Activated T-helper 1 cell treated with anti-CD3 and anti-CD28 coated beads, Interleukin-12 subunit alpha, Interleukin-12 subunit beta, Interleukin-2, Interleukin-4 antibody, amounts not matched to agents 30 ng/mL and 10 ng/mL and 1 ng/mL, durations not matched to agents 14 hours and 24 hours and 36 hours (primary cell): Measurements from ENCODE around the gene FABP7. TPM values are rescaled to one million over a fixed set of nuclear protein-coding genes. Genes with fewer than 3 reads are reported as not detected.
"Not testable (repeated sequence)": the region's sequence is repeated elsewhere in the genome, so short reads cannot be mapped to it uniquely, and the experiment has no call there.

ENCODE experiments used
- DNase-seq: peaks from one replicate; pipeline ENCODE4 v3.0.0; 2021; ENCODE audit warnings: low spot score
- H3K27ac Mint-ChIP-seq: one replicate; pipeline ENCODE4 v1.8.0; 2021; ENCODE audit warnings: mild to moderate bottlenecking, mixed read lengths
- H3K27me3 Mint-ChIP-seq: one replicate; pipeline ENCODE4 v1.8.0; 2022; ENCODE audit warnings: mild to moderate bottlenecking, moderate library complexity, mixed read lengths; ENCODE audit not compliant: insufficient read depth
- H3K36me3 Mint-ChIP-seq: one replicate; pipeline ENCODE4 v1.8.0; 2021; ENCODE audit warnings: low read depth, mixed read lengths
- H3K4me1 Mint-ChIP-seq: one replicate; pipeline ENCODE4 v1.8.0; 2021; ENCODE audit warnings: low read depth, mixed read lengths
- H3K4me3 Mint-ChIP-seq: one replicate; pipeline ENCODE4 v1.8.0; 2021; ENCODE audit warnings: mild to moderate bottlenecking, moderate library complexity, mixed read lengths
- H3K9me3 Mint-ChIP-seq: one replicate; pipeline ENCODE4 v1.8.0; 2021; ENCODE audit warnings: mixed read lengths
- intact Hi-C: fragments of 100-400 bp; cut with micrococcal nuclease; formaldehyde crosslinking; loops from one replicate; pipeline ENCODE4 v1.15.1; 2024
- total RNA-seq: library from RNA; stranded (reverse); gene quantifications from 2 replicates; pipeline ENCODE4 v1.2.3, GENCODE V29; 2022

FABP7 gene
- total RNA-seq, 1 donor from 2014 or later = not detected

DNA sequence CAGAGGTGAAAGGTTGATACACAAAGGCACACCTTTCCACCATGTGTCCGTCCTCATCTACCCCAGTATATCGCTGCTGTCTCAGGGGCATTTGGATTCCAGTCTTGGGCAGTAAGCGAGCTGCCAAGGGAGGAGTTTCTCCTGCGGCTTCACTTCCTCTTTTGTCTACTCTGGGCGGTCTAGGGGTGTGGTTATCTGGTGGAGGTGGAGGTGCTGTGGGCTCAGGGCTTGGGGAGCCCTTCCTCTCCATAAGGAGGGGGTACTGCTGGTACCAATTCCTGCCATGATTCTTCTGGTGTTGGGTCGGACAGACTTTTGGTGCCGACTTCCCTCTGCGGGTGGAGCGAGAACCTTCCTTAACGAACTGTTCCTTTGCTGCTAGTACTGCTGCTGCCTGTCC, 31.9 kb upstream of the FABP7 start:
- no peak overlapping the region for H3K4me3 Mint-ChIP-seq

DNA sequence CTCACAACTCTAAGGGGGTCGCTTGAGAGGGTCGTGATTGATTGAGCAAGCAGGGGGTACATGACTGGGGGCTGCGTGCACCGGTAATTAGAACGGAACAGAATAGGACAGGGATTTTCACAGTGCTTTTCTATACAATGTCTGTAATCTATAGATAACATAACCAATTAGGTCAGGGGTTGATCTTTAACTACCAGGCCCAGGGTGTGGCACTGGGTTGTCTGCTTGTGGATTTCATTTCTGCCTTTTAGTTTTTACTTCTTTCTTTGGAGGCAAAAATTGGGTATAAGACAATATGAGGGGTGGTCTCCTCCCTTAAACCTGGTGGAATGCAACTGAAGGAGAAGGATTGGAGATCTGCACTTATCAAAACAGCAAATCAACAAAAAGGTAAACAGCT, 30.6 kb upstream of the FABP7 start:
- peaks cover 26% of the 10 kb centered on the region for H3K4me1 Mint-ChIP-seq
- intact Hi-C loops, H3K27ac Mint-ChIP-seq, DNase-seq, H3K27me3 Mint-ChIP-seq, H3K9me3 Mint-ChIP-seq, H3K4me3 Mint-ChIP-seq, H3K36me3 Mint-ChIP-seq: not testable (repeated sequence)

More for the DNA sequence above, 31.9 kb upstream of the FABP7 start:
- no peaks in the 10 kb centered on the region for H3K36me3 Mint-ChIP-seq
- no peak overlapping the region for H3K27ac Mint-ChIP-seq
- no peaks in the 10 kb centered on the region for H3K9me3 Mint-ChIP-seq
- intact Hi-C loops = no loop called here
- H3K4me1 Mint-ChIP-seq = peaks cover 16% of the 10 kb centered on the region
- DNase-seq = no peak
- no peaks in the 10 kb centered on the region for H3K27me3 Mint-ChIP-seq

DNA sequence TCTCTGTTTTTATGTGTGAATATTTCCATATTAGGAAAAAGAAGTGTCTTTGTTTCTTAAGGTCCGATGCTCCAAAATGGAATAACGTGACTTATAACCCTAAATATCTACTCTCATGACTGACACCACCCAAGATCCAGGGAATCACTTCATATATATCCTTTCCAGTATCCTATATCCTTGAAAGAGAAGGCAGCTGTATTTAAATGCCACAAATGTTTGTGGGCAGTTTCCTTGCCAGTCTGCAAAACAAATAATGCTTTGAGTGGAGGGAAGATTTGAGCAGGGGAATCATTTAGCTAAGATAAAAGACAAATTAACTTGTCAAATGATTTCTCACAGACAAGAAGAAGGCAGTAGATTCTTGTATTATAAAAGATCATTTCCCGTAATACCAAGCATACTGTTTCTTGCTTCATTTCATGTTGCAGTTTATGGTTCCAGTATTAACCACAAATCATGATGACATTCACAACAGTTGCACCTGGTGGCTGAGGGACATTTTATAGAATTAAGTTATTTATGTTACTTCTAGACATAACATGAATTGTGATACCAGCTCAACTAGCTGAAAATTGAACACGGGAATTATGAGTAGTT, 30.0 kb upstream of the FABP7 start:
- Mint-ChIP-seq H3K4me3 (no peak overlapping the region), H3K27ac (no peak overlapping the region), H3K27me3 (no peaks in the 10 kb centered on the region), H3K9me3 (no peaks in the 10 kb centered on the region), H3K36me3 (no peaks in the 10 kb centered on the region), H3K4me1 (peaks cover 26% of the 10 kb centered on the region)
- intact Hi-C loops = loop anchor here (2.0 kb wide), 1 partner anchor 49 kb away; no protein-coding TSS in a partner anchor
- DNase-seq = no peak

DNA sequence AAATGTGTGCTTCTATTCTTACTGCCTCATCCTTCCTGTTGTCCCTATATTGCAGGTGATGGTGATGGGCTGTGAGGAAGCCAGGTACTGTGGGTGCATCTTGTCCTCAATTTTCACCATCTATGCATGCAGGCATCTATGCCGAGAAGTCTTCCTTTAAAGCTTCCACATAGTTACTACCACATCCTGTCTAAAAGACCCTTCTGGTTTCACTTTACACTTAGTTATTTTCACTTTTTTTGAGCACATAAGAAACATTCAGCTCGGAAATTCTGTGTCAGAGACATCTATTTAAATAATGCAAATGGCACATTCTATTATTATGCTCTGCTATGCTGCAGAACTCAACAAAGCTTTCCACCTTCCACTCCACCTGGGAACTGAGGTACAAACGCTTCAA, 28.2 kb upstream of the FABP7 start:
- Mint-ChIP-seq H3K36me3 (no peaks in the 10 kb centered on the region), H3K27me3 (no peaks in the 10 kb centered on the region), H3K9me3 (no peaks in the 10 kb centered on the region), H3K27ac (peak overlapping the region; percentile 74), H3K4me3 (peak overlapping the region; percentile 61), H3K4me1 (peaks cover 26% of the 10 kb centered on the region)
- DNase-seq = no peak
- intact Hi-C loops = loop anchor here (2.0 kb wide), 1 partner anchor 47 kb away; no protein-coding TSS in a partner anchor

DNA sequence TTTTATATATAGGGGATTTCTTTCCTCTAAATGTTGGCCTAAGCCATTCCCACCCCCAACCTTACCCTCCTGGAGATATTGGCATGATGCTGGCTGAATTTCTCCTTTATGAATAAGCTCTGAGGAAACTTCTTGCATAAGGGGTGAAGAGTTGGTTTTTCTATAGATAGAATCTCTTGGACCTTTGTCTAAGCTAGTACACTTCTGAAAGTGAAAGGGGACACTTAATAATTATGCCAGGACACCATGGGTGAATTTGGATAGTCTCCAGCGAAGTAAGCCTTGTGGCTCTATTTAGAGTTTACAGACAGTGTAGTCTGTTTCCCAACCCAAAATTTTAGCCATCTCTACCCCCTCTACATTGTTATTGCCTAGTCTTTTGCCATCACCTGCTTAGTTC, 27.1 kb upstream of the FABP7 start:
- Mint-ChIP-seq H3K36me3 (no peaks in the 10 kb centered on the region), H3K9me3 (no peaks in the 10 kb centered on the region), H3K4me1 (peaks cover 26% of the 10 kb centered on the region), H3K27me3 (no peaks in the 10 kb centered on the region), H3K4me3 (no peak overlapping the region), H3K27ac (no peak overlapping the region)
- intact Hi-C loops = no loop called here
- DNase-seq = no peak

DNA sequence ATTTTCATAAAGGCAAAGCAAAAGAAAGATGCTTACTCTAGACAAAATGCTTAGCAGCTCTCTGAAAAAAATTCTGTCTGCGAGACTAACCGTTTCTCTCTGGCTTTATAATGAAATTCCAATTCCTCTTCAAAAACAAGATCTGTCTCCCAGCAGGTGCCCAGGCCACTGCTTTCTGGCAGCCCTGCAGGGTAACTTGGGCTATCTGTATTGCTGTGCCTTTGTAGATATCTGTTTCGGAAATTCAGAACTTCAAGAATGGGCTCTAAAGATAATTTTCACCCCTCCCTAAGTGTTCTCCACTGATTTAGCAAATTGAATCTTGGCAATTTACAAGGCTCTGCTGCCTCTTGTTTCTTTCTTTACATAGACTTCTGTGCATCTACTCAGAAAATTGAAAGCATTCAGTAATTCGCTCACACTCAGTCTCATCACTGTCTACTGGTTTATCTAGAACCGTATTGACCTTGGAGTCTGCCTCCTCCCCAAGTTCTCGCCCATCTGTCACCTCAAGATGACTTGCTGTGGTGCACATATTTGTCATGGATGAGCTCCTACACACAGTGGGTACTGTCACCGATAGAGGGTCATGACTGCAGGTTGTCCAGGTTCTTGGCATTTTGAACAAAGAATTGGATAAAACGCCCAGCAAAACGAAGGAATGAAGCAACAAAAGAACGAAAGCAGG, 26.4 kb upstream of the FABP7 start:
- Mint-ChIP-seq H3K4me3 (no peak overlapping the region), H3K27me3 (no peaks in the 10 kb centered on the region), H3K9me3 (no peaks in the 10 kb centered on the region), H3K36me3 (no peaks in the 10 kb centered on the region), H3K4me1 (peaks cover 26% of the 10 kb centered on the region), H3K27ac (no peak overlapping the region)
- intact Hi-C loops = no loop called here
- DNase-seq = no peak

DNA sequence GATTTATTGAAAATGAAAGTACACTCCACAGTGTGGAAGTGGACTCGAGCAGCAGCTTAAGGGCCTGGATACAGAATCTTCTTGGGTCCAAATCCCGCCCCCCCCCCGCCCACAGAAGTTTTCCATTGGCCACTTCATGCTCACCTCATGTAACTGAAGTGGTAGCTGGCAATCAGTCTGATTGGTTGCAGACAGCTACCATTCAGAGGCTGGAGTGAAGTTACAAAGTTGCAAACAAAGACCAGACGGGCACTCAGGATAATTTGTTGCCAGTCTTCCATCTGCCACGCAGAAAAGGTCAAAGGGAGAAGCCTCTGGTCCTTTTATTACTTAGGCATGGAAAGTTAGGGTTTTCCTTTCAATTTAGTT, 25.8 kb upstream of the FABP7 start:
- H3K4me1 Mint-ChIP-seq = peaks cover 26% of the 10 kb centered on the region
- H3K4me3 Mint-ChIP-seq = no peak overlapping the region
- H3K27me3 Mint-ChIP-seq = no peaks in the 10 kb centered on the region
- H3K9me3 Mint-ChIP-seq = no peaks in the 10 kb centered on the region
- H3K36me3 Mint-ChIP-seq = no peaks in the 10 kb centered on the region
- intact Hi-C loops = no loop called here
- no peak for DNase-seq
- no peak overlapping the region for H3K27ac Mint-ChIP-seq

DNA sequence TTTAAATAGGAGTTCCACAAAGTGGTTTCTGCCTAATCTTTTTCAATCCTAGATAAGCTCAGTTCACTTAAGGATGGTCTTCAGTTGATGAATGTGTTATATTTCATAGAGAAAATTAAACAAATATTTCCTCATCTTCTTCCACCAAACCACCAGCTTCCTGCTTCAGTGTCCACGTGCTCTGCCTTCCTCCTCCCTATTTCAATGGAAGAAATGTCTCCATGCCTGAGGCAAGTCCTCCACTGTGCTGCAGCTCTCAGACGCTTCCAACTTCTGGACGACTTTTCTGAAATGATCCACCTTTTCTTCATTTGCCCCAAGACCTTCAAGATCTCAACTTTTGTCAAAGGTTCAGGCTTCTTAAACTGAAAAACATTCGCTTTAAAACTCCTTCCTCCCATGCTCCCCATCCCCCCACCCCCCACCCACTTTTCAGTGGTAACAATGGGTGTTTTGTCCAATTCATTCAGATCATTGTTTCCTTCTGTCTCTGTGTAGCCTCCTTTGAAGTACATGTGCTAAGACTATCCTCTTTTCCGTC, 25.3 kb upstream of the FABP7 start:
- Mint-ChIP-seq H3K4me3 (no peak overlapping the region), H3K27ac (no peak overlapping the region), H3K27me3 (no peaks in the 10 kb centered on the region)

DNA sequence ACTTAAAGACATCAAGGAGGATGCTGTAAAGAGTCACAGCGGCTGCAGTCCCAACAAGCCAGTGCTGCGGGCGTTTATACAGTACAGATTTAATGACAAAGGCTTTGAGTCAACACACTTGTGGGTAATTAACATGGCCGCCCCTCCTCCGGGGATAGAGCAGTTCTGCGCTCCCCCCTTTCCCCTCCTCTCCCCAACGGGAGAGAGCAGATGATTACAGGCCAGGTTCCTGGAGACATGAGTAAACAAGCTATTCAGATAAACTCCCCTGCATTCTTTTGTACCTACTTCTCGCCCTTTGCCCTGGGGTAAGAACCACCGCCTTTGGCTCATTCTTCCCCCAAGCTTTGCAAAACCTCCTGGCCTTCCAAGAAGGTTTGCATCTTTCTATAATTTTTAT, 23.6 kb upstream of the FABP7 start:
- Mint-ChIP-seq H3K4me1 (peaks cover 30% of the 10 kb centered on the region), H3K4me3 (no peak overlapping the region), H3K27me3 (no peaks in the 10 kb centered on the region), H3K36me3 (no peaks in the 10 kb centered on the region), H3K27ac (no peak overlapping the region), H3K9me3 (no peaks in the 10 kb centered on the region)
- intact Hi-C loops = no loop called here
- no peak for DNase-seq

More for the DNA sequence above, 25.3 kb upstream of the FABP7 start:
- intact Hi-C loops = no loop called here
- no peaks in the 10 kb centered on the region for H3K9me3 Mint-ChIP-seq
- DNase-seq = no peak
- H3K4me1 Mint-ChIP-seq = peaks cover 30% of the 10 kb centered on the region
- no peaks in the 10 kb centered on the region for H3K36me3 Mint-ChIP-seq

DNA sequence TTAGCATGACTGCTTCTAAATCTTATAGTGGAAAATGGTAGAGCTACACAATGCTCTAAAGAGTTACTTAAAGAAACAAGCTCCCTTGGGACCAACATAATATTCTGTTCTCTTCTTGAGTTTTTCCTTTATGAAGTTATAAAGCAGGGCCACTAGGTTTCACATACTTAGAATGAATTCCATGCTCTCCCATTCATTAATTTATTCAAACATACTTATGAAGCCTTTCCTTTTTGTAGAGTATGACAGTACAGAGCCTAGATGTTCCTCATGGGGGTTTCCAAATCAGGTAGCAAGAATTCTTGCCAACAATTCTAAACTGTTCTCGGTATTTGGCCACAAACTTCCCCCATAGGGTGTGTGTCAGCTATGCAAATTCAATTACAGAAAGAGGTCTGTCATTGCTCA, 20.6 kb upstream of the FABP7 start:
- H3K27ac Mint-ChIP-seq = peak overlapping the region; percentile 5
- H3K4me1 Mint-ChIP-seq = peaks cover 9% of the 10 kb centered on the region
- H3K27me3 Mint-ChIP-seq = no peaks in the 10 kb centered on the region
- intact Hi-C loops = loop anchor here (2.0 kb wide), 1 partner anchor 30 kb away; the partner anchor contains the start of gene SMPDL3A
- no peaks in the 10 kb centered on the region for H3K36me3 Mint-ChIP-seq
- DNase-seq = no peak
- peaks cover 3% of the 10 kb centered on the region for H3K9me3 Mint-ChIP-seq
- no peak overlapping the region for H3K4me3 Mint-ChIP-seq

DNA sequence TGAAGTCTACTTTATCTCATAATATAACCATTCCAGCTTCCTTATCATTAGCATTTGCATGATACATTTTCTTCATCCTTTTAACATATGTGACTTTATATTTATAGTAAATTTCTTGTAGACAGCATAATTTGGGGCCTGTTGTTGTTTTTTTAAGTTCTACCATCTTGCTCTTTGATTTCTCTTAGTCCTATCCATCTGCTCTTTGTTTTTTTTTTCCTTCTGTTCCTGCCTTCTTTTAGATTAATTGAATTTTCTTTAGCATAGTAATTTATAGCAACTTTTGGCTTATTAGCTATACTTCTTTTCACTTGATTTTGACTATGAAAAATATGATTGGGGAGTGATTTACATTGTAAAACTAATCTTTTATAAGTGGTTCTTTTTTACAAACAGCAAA, 19.2 kb upstream of the FABP7 start:
- Mint-ChIP-seq H3K4me1 (peaks cover 9% of the 10 kb centered on the region), H3K36me3 (no peaks in the 10 kb centered on the region), H3K27ac (no peak overlapping the region), H3K27me3 (no peaks in the 10 kb centered on the region), H3K4me3 (no peak overlapping the region), H3K9me3 (peaks cover 3% of the 10 kb centered on the region)
- intact Hi-C loops = no loop called here
- no peak for DNase-seq

DNA sequence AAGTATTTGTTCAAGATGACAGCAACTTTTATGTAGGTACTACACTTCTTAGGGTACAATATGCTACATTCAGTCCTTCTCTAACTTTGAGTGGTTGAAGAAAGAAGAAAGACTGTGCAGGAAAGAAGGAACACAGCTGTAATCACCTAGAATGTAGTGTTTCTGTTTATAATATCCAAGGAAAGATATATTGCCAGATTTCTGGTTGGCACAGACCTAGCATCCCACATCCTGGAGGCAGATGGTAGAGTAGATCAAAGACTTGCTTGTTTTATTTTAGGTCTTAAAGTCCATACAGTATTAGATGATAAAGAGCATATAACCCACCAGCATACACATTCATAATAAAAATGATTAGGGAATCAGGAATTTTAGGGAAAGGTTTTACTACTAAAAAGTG, 13.3 kb upstream of the FABP7 start:
- Mint-ChIP-seq H3K27ac (no peak overlapping the region), H3K4me3 (no peak overlapping the region), H3K9me3 (peaks cover 3% of the 10 kb centered on the region), H3K36me3 (no peaks in the 10 kb centered on the region), H3K4me1 (no peaks in the 10 kb centered on the region), H3K27me3 (peaks cover 7% of the 10 kb centered on the region)
- DNase-seq = no peak
- intact Hi-C loops = no loop called here

DNA sequence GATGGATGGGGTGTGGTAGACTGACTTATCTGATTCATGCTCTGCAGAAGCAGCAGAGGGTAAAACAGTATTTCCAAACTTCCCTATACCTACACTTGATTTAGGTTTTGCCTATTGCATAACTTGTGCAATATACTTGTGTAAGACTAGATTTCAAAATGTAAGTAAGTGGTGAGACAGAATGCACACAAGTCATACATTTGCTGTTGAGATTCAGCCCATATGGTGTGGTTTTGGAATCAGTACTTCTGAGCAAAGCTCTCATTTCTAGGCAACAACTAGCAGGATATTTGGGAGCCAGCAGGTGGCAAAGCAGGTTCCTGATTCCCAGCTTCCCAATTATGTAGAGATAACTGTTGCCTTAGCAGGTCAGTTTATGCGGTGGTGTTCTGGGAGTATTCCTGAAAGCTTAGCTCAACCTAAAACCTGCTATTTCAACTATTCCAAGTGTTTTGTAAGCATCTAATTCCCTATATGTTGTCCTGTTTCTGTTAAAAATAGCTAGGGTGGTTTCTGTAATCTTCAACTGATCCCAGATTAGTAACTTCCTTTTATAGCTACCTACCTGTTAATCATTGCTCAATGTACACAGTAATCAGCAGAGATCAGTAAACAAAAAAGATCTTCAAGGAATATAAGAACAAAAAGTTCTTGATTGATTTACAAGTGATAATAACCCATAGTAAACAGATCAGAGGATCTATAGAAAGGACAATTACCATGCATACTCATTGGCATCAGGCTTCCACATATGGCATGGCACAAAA, 8.5 kb upstream of the FABP7 start:
- Mint-ChIP-seq H3K27me3 (peaks cover 21% of the 10 kb centered on the region), H3K4me1 (no peaks in the 10 kb centered on the region), H3K27ac (no peak overlapping the region), H3K36me3 (no peaks in the 10 kb centered on the region), H3K9me3 (no peaks in the 10 kb centered on the region), H3K4me3 (no peak overlapping the region)
- no peak for DNase-seq
- intact Hi-C loops = no loop called here
